Umbilical cord (tissue), 2 donors: ENCODE data around the gene VTI1A. TPM values are rescaled to one million over a fixed set of nuclear protein-coding genes. Genes with fewer than 3 reads are reported as not detected.
"Not testable (repeated sequence)": the region's sequence is repeated elsewhere in the genome, so short reads cannot be mapped to it uniquely, and the experiment has no call there.

Experiments used
- DNase-seq: peaks from one replicate; pipeline ENCODE4 v3.0.0-alpha.2; 2015; ENCODE audit warnings: low spot score
- total RNA-seq: library from RNA; depleted of rRNA; stranded (reverse); fragments of >200 nt; gene quantifications from one replicate; pipeline ENCODE4 v1.2.3, GENCODE V29; 2014; ENCODE audit warnings: low replicate concordance; ENCODE audit not compliant: insufficient read depth

VTI1A gene
- total RNA-seq, 1 donor from 2014 or later, result 21.9 TPM

GRCh38 chr10:112454910-112455779 lies 8.1 kb downstream of the VTI1A start:
- no peak for DNase-seq

GRCh38 chr10:112456533-112456932 lies 9.5 kb downstream of the VTI1A start:
- DNase-seq, result no peak

GRCh38 chr10:112460366-112460765 lies 13.4 kb downstream of the VTI1A start:
- no peak for DNase-seq

GRCh38 chr10:112461029-112461887 lies 14.2 kb downstream of the VTI1A start:
- DNase-seq, result no peak

GRCh38 chr10:112464074-112464473 lies 17.1 kb downstream of the VTI1A start:
- not testable (repeated sequence) for DNase-seq

GRCh38 chr10:112465299-112465883 lies 18.4 kb downstream of the VTI1A start:
- no peak for DNase-seq

- DNase-seq, result no peak
Measured at GRCh38 chr10:112466802-112467201, 19.8 kb downstream of the VTI1A start.

- DNase-seq, result no peak
Measured at GRCh38 chr10:112467541-112468075, 20.6 kb downstream of the VTI1A start.

- peak; percentile 48 for DNase-seq
Measured at GRCh38 chr10:112471878-112472487, 25.0 kb downstream of the VTI1A start.

GRCh38 chr10:112475575-112476218 lies 28.7 kb downstream of the VTI1A start:
- DNase-seq, result peak; percentile 7

GRCh38 chr10:112481602-112482001 lies 34.6 kb downstream of the VTI1A start:
- peak; percentile 18 for DNase-seq

- no peak for DNase-seq
Measured at GRCh38 chr10:112484399-112484798, 37.4 kb downstream of the VTI1A start.

GRCh38 chr10:112487964-112488363 lies 40.9 kb downstream of the VTI1A start:
- no peak for DNase-seq

GRCh38 chr10:112490545-112490944 lies 43.5 kb downstream of the VTI1A start:
- no peak for DNase-seq

GRCh38 chr10:112491144-112491543 lies 44.1 kb downstream of the VTI1A start:
- DNase-seq, result no peak

- DNase-seq, result no peak
Measured at GRCh38 chr10:112492736-112493135, 45.7 kb downstream of the VTI1A start.

GRCh38 chr10:112497347-112497950 lies 50.4 kb downstream of the VTI1A start:
- no peak for DNase-seq

GRCh38 chr10:112498806-112499205 lies 51.8 kb downstream of the VTI1A start:
- no peak for DNase-seq

- not testable (repeated sequence) for DNase-seq
Measured at GRCh38 chr10:112499985-112500384, 53.0 kb downstream of the VTI1A start.

- DNase-seq, result no peak
Measured at GRCh38 chr10:112502536-112502935, 55.5 kb downstream of the VTI1A start.
